Endothelial cell of umbilical vein (primary cell): ENCODE results near the gene RIMS3. TPM values are rescaled to one million over a fixed set of nuclear protein-coding genes. Genes with fewer than 3 reads are reported as not detected.

Source experiments
- BruUV-seq: library from RNA; stranded (reverse); fragments of 400-500 nt; replicated peaks from 2 replicates; lab custom pipeline; 2021; lab: Mats Ljungman, UMichigan
- CTCF ChIA-PET: fragments of 300-600, 350-600 bp; sonication (Branson Sonifier 250); formaldehyde crosslinking; loops from one replicate; lab custom pipeline; 2021; ENCODE audit warnings: antibody characterized with exemption, inconsistent platforms; lab: Charles Lee
- POLR2A ChIA-PET: fragments of 300-600, 350-600 bp; sonication (Branson Sonifier 250); formaldehyde crosslinking; loops from one replicate; lab custom pipeline; 2021; ENCODE audit warnings: antibody characterized with exemption, inconsistent platforms; lab: Charles Lee
- DNase-seq: peaks from one replicate; pipeline ENCODE4 v3.0.0-alpha.2; 2011; ENCODE audit warnings: low read depth, low spot score
- FAIRE-seq: peaks from 2 replicates; lab custom pipeline; 2011; peaks lifted over from hg19 to GRCh38; lab: Jason Lieb, UNC
- H2AFZ ChIP-seq: 2 replicates; pipeline ENCODE4 v1.6.0; 2012; ENCODE audit warnings: low read depth, low read length, control low read depth, inconsistent platforms
- H3K27ac ChIP-seq: 2 replicates; pipeline ENCODE4 v1.5.1; 2011; ENCODE audit warnings: low read depth, mild to moderate bottlenecking, control low read depth, low read length, moderate library complexity; ENCODE audit not compliant: insufficient read depth
- H3K27me3 ChIP-seq, 2 experiments: 2 replicates each; pipeline versions ENCODE4 v1.6.0 to v1.6.1; 2011; ENCODE audit warnings: low read length in 2 of 2, mixed read lengths in 1 of 2; ENCODE audit not compliant: control insufficient read depth in 2 of 2, insufficient read depth in 2 of 2
- H3K36me3 ChIP-seq, 2 experiments: 2 replicates in 1 of 2; 3 replicates in 1 of 2; pipeline ENCODE4 v1.5.1; 2011; ENCODE audit warnings: low read length in 2 of 2, mild to moderate bottlenecking in 1 of 2, moderate library complexity in 1 of 2; ENCODE audit not compliant: control insufficient read depth in 2 of 2, insufficient read depth in 2 of 2; ENCODE audit errors: extremely low read depth in 1 of 2
- H3K4me1 ChIP-seq: 3 replicates; pipeline ENCODE4 v1.5.1; 2011; ENCODE audit warnings: mild to moderate bottlenecking, low read length; ENCODE audit not compliant: control insufficient read depth, insufficient read depth; ENCODE audit errors: extremely low read depth
- H3K4me2 ChIP-seq: 2 replicates; pipeline ENCODE4 v1.6.1; 2011; ENCODE audit warnings: low read length, control low read depth, mixed read lengths; ENCODE audit not compliant: insufficient read depth
- H3K4me3 ChIP-seq, 3 experiments: fragments of 200-600 bp in 1 of 3; sonication (generic), shearing (Covaris generic) in 1 of 3; replicated peaks in 1 of 3; 2 replicates each; pipeline ENCODE4 v1.5.1; 2011 to 2016; ENCODE audit warnings: control low read depth in 3 of 3, low read length in 3 of 3, mild to moderate bottlenecking in 2 of 3, inconsistent platforms in 1 of 3, low read depth in 1 of 3, moderate library complexity in 1 of 3; ENCODE audit not compliant: insufficient read depth in 1 of 3
- H3K79me2 ChIP-seq: 2 replicates; pipeline ENCODE4 v1.6.0; 2012; ENCODE audit warnings: low read length, inconsistent platforms; ENCODE audit not compliant: control insufficient read depth, insufficient read depth
- H3K9ac ChIP-seq: replicated peaks from 2 replicates; pipeline ENCODE3; 2011; ENCODE audit warnings: low read length, control low read depth; ENCODE audit not compliant: insufficient read depth; ENCODE audit errors: extremely low read depth
- H3K9me1 ChIP-seq: replicated peaks from 3 replicates; pipeline ENCODE4 v1.6.0; 2011; ENCODE audit warnings: mild to moderate bottlenecking, low read length; ENCODE audit not compliant: control insufficient read depth, insufficient read depth; ENCODE audit errors: extremely low read depth
- H3K9me3 ChIP-seq: replicated peaks from 2 replicates; pipeline ENCODE4 v1.5.1; 2012; ENCODE audit warnings: low read length, inconsistent platforms; ENCODE audit not compliant: control insufficient read depth, insufficient read depth
- H4K20me1 ChIP-seq: replicated peaks from 2 replicates; pipeline ENCODE3; 2011; ENCODE audit warnings: mild to moderate bottlenecking, low read length; ENCODE audit not compliant: control insufficient read depth, insufficient read depth; ENCODE audit errors: extremely low read depth
- EZH2 ChIP-seq: IDR thresholded peaks from 2 replicates; pipeline ENCODE4 v1.6.1; 2012; ENCODE audit warnings: borderline replicate concordance, low read depth, mild to moderate bottlenecking, moderate library complexity, low read length, inconsistent platforms; ENCODE audit not compliant: severe bottlenecking
- FOS ChIP-seq: IDR thresholded peaks from 2 replicates; pipeline ENCODE4 v1.6.1; 2011; ENCODE audit warnings: mild to moderate bottlenecking, low read length, moderate library complexity, borderline replicate concordance; ENCODE audit not compliant: insufficient read depth
- GATA2 ChIP-seq: IDR thresholded peaks from 2 replicates; pipeline ENCODE4 v1.7.0; 2011; ENCODE audit warnings: low read depth, mild to moderate bottlenecking, moderate library complexity, mixed read lengths, low read length; ENCODE audit not compliant: insufficient read length, insufficient read depth
- JUN ChIP-seq: IDR thresholded peaks from 2 replicates; pipeline ENCODE4 v1.6.1; 2011; ENCODE audit warnings: borderline replicate concordance, low read depth; ENCODE audit not compliant: insufficient read length, insufficient read depth
- MYC ChIP-seq: IDR thresholded peaks from one replicate; pipeline ENCODE4 v1.6.1; 2011; ENCODE audit warnings: mild to moderate bottlenecking, low read depth, low read length
- POLR2A ChIP-seq: IDR thresholded peaks from 2 replicates; pipeline ENCODE4 v1.6.1; 2012; ENCODE audit warnings: low read depth, mild to moderate bottlenecking, control low read depth, low read length
- POLR2AphosphoS5 ChIP-seq: IDR thresholded peaks from 2 replicates; pipeline ENCODE4 v1.6.1; 2012; ENCODE audit warnings: low read depth, mild to moderate bottlenecking, control low read depth, low read length, moderate library complexity; ENCODE audit not compliant: insufficient read depth
- dilution Hi-C: fragments of 300-500 bp; cut with MboI; formaldehyde crosslinking; loops from one replicate; pipeline ENCODE4 v1.15.0; 2019; ENCODE audit warnings: low sequenced_read_pairs; ENCODE audit not compliant: extremely low pct_ligation_motif_present
- intact Hi-C: fragments of 100-400 bp; cut with micrococcal nuclease; formaldehyde crosslinking; loops from one replicate; pipeline ENCODE4 v1.10.0; 2022
- polyA plus RNA-seq, 4 experiments: library from polyadenylated mRNA; depleted of rRNA in 3 of 4; stranded (reverse) in 3 of 4; unstranded in 1 of 4; fragments of >200 nt; gene quantifications; 2 replicates each; pipeline versions ENCODE4 v1.2.1 to v1.2.3, GENCODE V29; 2011 to 2012; ENCODE audit warnings: missing spikeins in 1 of 4
- total RNA-seq: library from RNA; stranded (reverse); gene quantifications from 2 replicates; pipeline ENCODE4 v1.2.3, GENCODE V29; 2021
- TF ChIP-seq, protein P1 (sequence below), 2 donors: IDR thresholded peaks; 1 replicate in 1 of 2; 2 replicates in 1 of 2; pipeline ENCODE4 v1.5.1; 2011; ENCODE audit warnings: low read length in 2 of 2, mild to moderate bottlenecking in 2 of 2, moderate library complexity in 2 of 2, control low read depth in 1 of 2, inconsistent platforms in 1 of 2, low read depth in 1 of 2; ENCODE audit not compliant: insufficient read depth in 1 of 2; ENCODE audit errors: extremely low read depth in 1 of 2
- TF ChIP-seq, protein P2 (sequence below): IDR thresholded peaks from 2 replicates; pipeline ENCODE4 v1.6.1; 2011; ENCODE audit not compliant: insufficient read depth, insufficient read length

RIMS3 gene
- total and polyA plus RNA-seq, 2 donors (not counting 3 experiments of a cell fraction or from before 2014, with no cell fraction given) = 0.14 to 0.15 TPM

DNA sequence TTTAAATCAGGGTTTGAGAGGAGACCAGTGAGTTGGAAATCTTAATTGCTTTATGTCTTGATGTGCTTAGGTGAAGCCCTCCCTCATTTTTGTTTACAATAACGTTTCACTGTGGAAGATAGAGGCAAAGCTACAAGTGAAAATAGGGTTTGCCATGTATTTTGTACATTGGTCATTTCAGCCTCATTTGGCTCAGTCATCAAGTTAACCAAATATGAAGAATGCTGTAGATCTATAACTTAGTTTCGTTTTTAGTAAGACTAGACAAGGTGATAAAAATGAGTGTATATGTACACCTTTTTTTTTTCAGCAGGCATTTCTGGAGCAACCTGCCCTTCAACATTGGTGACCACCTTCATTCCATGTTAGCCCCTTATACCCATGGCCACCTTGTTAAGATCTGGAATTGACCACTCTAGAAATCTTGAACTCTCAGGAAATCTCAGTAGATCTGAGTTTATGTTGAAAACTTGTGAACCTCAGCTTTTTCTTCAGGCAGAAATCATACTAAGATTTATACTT, 28.9 kb upstream of the RIMS3 start:
- dilution Hi-C loops (no loop called here), intact Hi-C loops (loop anchor here (5.0 kb wide), 2 partner anchors 78 to 153 kb away; no protein-coding TSS in a partner anchor)
- H3K4me1 ChIP-seq = peaks cover 19% of the 10 kb centered on the region
- no peaks in the 10 kb centered on the region for H3K27me3 ChIP-seq
- H3K9me3 ChIP-seq = no peaks in the 10 kb centered on the region
- no peak overlapping the region for H3K9ac ChIP-seq
- H2AFZ ChIP-seq = no peak overlapping the region
- ChIA-PET CTCF (interaction anchor here (2.8 kb wide), 1 partner anchor 9 kb away, joined by 12 read pairs; no protein-coding TSS in a partner anchor), POLR2A (no interaction called here)
- no peaks in the 10 kb centered on the region for H3K36me3 ChIP-seq
- BruUV-seq = no TSS peak
- peaks cover 64% of the 10 kb centered on the region for H3K79me2 ChIP-seq
- DNase-seq (no peak), FAIRE-seq (no peak)
- H3K4me2 ChIP-seq = no peak overlapping the region
- no peak overlapping the region for H3K4me3 ChIP-seq
- H3K27ac ChIP-seq = no peak overlapping the region
- H3K9me1 ChIP-seq = no peaks in the 10 kb centered on the region
- H4K20me1 ChIP-seq = no peaks in the 10 kb centered on the region
- TF ChIP-seq JUN (no peak), POLR2AphosphoS5 (no peak), POLR2A (no peak), MYC (no peak), GATA2 (no peak), EZH2 (no peak), FOS (no peak)
- TF ChIP-seq, protein P1, sequence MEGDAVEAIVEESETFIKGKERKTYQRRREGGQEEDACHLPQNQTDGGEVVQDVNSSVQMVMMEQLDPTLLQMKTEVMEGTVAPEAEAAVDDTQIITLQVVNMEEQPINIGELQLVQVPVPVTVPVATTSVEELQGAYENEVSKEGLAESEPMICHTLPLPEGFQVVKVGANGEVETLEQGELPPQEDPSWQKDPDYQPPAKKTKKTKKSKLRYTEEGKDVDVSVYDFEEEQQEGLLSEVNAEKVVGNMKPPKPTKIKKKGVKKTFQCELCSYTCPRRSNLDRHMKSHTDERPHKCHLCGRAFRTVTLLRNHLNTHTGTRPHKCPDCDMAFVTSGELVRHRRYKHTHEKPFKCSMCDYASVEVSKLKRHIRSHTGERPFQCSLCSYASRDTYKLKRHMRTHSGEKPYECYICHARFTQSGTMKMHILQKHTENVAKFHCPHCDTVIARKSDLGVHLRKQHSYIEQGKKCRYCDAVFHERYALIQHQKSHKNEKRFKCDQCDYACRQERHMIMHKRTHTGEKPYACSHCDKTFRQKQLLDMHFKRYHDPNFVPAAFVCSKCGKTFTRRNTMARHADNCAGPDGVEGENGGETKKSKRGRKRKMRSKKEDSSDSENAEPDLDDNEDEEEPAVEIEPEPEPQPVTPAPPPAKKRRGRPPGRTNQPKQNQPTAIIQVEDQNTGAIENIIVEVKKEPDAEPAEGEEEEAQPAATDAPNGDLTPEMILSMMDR (IDR thresholded peaks at IDR 0.05; ENCODE audit: extremely low read depth in 1 of 2, insufficient read depth in 1 of 2, low read depth in 1 of 2, low read length in 2 of 2) = no peak
- TF ChIP-seq, protein P2, sequence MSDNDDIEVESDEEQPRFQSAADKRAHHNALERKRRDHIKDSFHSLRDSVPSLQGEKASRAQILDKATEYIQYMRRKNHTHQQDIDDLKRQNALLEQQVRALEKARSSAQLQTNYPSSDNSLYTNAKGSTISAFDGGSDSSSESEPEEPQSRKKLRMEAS = no peak
